K562 (cell line): ENCODE measurements around the gene LTB4R2.

ENCODE experiments used
- CBX2 ChIP-seq: fragments of 200-600 bp; sonication (generic); IDR thresholded peaks from one replicate; pipeline ENCODE4 v1.6.1; 2012; ENCODE audit warnings: mild to moderate bottlenecking, low read length, inconsistent platforms; ENCODE audit not compliant: insufficient read depth, poor library complexity, severe bottlenecking
- CBX8 ChIP-seq: fragments of 200-600 bp; sonication (generic); IDR thresholded peaks from 2 replicates; pipeline ENCODE4 v1.6.1; 2012; ENCODE audit warnings: borderline replicate concordance, mixed run types, low read depth, mild to moderate bottlenecking, moderate library complexity, mixed read lengths, low read length, control low read depth, inconsistent platforms; ENCODE audit not compliant: poor library complexity, severe bottlenecking; ENCODE audit errors: extremely low read depth
- HMG20B ChIP-seq: fragments of 250-450 bp; sonication (Bioruptor Pico); IDR thresholded peaks from 2 replicates; pipeline ENCODE4 v1.5.0; 2021; ENCODE audit warnings: mild to moderate bottlenecking
- NR2F6 ChIP-seq: fragments of 450-650 bp; formaldehyde crosslinking; IDR thresholded peaks from 2 replicates; pipeline ENCODE4 v1.4.0; 2020; ENCODE audit warnings: mild to moderate bottlenecking
- POLR2AphosphoS5 ChIP-seq: IDR thresholded peaks from 2 replicates; pipeline ENCODE4 v1.6.1; 2011; ENCODE audit warnings: mild to moderate bottlenecking, low read depth, low read length, moderate library complexity; ENCODE audit not compliant: control insufficient read depth, insufficient read depth
- ZNF280A ChIP-seq: fragments of 450-650 bp; IDR thresholded peaks from 2 replicates; pipeline ENCODE4 v1.6.1; 2018; ENCODE audit warnings: mild to moderate bottlenecking, low read depth; ENCODE audit not compliant: partially characterized antibody
- ZNF644 ChIP-seq: fragments of 200-800 bp; sonication (Bioruptor generic); IDR thresholded peaks from 2 replicates; pipeline ENCODE4 v1.6.1; 2016; ENCODE audit warnings: low read depth, missing genetic modification characterization, missing compliant biosample characterization
- TF ChIP-seq, protein P1 (sequence below), 2 experiments: fragments of 200-800 bp in 1 of 2; sonication (Bioruptor generic) in 1 of 2; sonication (generic) in 1 of 2; formaldehyde crosslinking in 1 of 2; IDR thresholded peaks in 1 of 2; conservative IDR thresholded peaks in 1 of 2; 2 replicates each; pipeline versions ENCODE4 v1.5.0 to v1.6.1; 2016 to 2020; ENCODE audit warnings: missing compliant biosample characterization in 1 of 2, missing genetic modification characterization in 1 of 2, missing genetic modification reagents in 1 of 2

DNA sequence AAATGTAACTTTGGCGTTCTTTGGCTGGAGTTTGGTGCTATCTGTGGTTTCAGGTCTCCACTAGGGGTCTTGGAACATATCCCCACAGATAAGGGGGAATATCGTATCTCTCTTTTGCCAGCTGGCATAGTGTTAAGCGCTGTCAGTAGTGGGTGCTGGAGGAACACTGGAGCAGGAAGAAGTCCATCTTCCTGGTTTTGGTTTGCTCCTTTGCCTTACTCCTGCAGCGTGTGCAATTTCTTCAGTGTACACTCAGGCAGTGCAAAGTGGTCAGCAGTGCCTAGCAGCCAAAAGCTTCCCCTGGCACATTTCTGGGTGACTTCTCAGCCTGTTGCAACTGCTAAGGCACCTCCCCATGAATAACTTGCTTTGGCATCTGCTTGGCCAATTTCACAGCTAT, 41.6 kb downstream of the LTB4R2 start:
- TF ChIP-seq CBX8 (no peak), ZNF644 (tag) (no peak), ZNF280A (no peak), CBX2 (no peak), NR2F6 (CRISPR knock-in tag) (no peak), POLR2AphosphoS5 (no peak), HMG20B (no peak)
- TF ChIP-seq, protein P1, sequence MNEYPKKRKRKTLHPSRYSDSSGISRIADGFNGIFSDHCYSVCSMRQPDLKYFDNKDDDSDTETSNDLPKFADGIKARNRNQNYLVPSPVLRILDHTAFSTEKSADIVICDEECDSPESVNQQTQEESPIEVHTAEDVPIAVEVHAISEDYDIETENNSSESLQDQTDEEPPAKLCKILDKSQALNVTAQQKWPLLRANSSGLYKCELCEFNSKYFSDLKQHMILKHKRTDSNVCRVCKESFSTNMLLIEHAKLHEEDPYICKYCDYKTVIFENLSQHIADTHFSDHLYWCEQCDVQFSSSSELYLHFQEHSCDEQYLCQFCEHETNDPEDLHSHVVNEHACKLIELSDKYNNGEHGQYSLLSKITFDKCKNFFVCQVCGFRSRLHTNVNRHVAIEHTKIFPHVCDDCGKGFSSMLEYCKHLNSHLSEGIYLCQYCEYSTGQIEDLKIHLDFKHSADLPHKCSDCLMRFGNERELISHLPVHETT (CRISPR knock-in tag; conservative IDR thresholded peaks at IDR 0.05 in 1 of 2, IDR thresholded peaks at IDR 0.05 in 1 of 2) = no peak
